WTC11 (cell line): ENCODE data around the gene SYT17. TPM values are rescaled to one million over a fixed set of nuclear protein-coding genes. Genes with fewer than 3 reads are reported as not detected.

ENCODE experiments used
- ATAC-seq: fragments of 200-7000 bp; cut with Tn5 transposase; 2 replicates; pipeline ENCODE4 v1.10.0; 2021; ENCODE audit warnings: mild to moderate bottlenecking, moderate library complexity
- CTCF ChIA-PET: fragments of 300-600 bp; sonication (Branson Sonifier 250); formaldehyde crosslinking; loops from one replicate; lab custom pipeline; 2021; ENCODE audit warnings: antibody characterized with exemption; lab: Charles Lee
- POLR2A ChIA-PET: fragments of 350-600 bp; sonication (Branson Sonifier 250); formaldehyde crosslinking; loops from one replicate; lab custom pipeline; 2021; ENCODE audit warnings: antibody characterized with exemption; lab: Charles Lee
- DNase-seq: peaks from one replicate; pipeline ENCODE4 v3.0.0; 2021; ENCODE audit warnings: low spot score
- H3K27ac Mint-ChIP-seq: 2 replicates; pipeline ENCODE4 v1.8.0; 2021; ENCODE audit warnings: mixed read lengths
- H3K27me3 Mint-ChIP-seq: 2 replicates; pipeline ENCODE4 v1.8.0; 2021; ENCODE audit warnings: low read depth, mild to moderate bottlenecking, moderate library complexity, mixed read lengths
- H3K36me3 Mint-ChIP-seq: 2 replicates; pipeline ENCODE4 v1.8.0; 2021; ENCODE audit warnings: mixed read lengths
- H3K4me1 Mint-ChIP-seq: 2 replicates; pipeline ENCODE4 v1.8.0; 2022; ENCODE audit warnings: mixed read lengths
- H3K4me3 Mint-ChIP-seq: 2 replicates; pipeline ENCODE4 v1.8.0; 2021; ENCODE audit warnings: mild to moderate bottlenecking, moderate library complexity, mixed read lengths
- H3K9me3 Mint-ChIP-seq: 2 replicates; pipeline ENCODE4 v1.8.0; 2021; ENCODE audit warnings: mixed read lengths
- CREB1 ChIP-seq: sonication (generic); formaldehyde crosslinking; IDR thresholded peaks from 2 replicates; pipeline ENCODE4 v1.8.0; 2023; ENCODE audit warnings: mild to moderate bottlenecking, missing genetic modification reagents
- CREM ChIP-seq: sonication (generic); formaldehyde crosslinking; IDR thresholded peaks from 2 replicates; pipeline ENCODE4 v1.8.1; 2022; ENCODE audit warnings: mild to moderate bottlenecking, missing genetic modification reagents, moderate library complexity
- ERG ChIP-seq: fragments of 250-450 bp; sonication (Bioruptor Pico); IDR thresholded peaks from 2 replicates; pipeline ENCODE4 v1.8.0; 2021; ENCODE audit warnings: mild to moderate bottlenecking
- ETV6 ChIP-seq: sonication (generic); formaldehyde crosslinking; IDR thresholded peaks from 2 replicates; pipeline ENCODE4 v1.8.1; 2022; ENCODE audit warnings: mild to moderate bottlenecking, missing genetic modification reagents
- FOXP4 ChIP-seq: sonication (generic); formaldehyde crosslinking; IDR thresholded peaks from 2 replicates; pipeline ENCODE4 v1.8.0; 2022; ENCODE audit warnings: mild to moderate bottlenecking, missing genetic modification reagents
- GABPB1 ChIP-seq: sonication (generic); formaldehyde crosslinking; IDR thresholded peaks from 2 replicates; pipeline ENCODE4 v1.8.1; 2023; ENCODE audit warnings: mild to moderate bottlenecking, missing genetic modification reagents
- HMGXB4 ChIP-seq: sonication (generic); formaldehyde crosslinking; IDR thresholded peaks from 2 replicates; pipeline ENCODE4 v1.8.1; 2023; ENCODE audit warnings: mild to moderate bottlenecking, moderate library complexity, missing genetic modification reagents
- NR3C1 ChIP-seq: sonication (generic); formaldehyde crosslinking; conservative IDR thresholded peaks from 2 replicates; pipeline ENCODE4 v1.8.1; 2023; ENCODE audit warnings: low read depth, mild to moderate bottlenecking, missing genetic modification reagents
- PRRX2 ChIP-seq: fragments of 250-450 bp; sonication (Bioruptor Pico); IDR thresholded peaks from 2 replicates; pipeline ENCODE4 v1.8.0; 2021; ENCODE audit warnings: mild to moderate bottlenecking
- TCF7 ChIP-seq: sonication (generic); formaldehyde crosslinking; IDR thresholded peaks from 2 replicates; pipeline ENCODE4 v1.8.0; 2022; ENCODE audit warnings: mild to moderate bottlenecking, low read depth, missing genetic modification reagents, moderate library complexity
- TP53 ChIP-seq: sonication (generic); formaldehyde crosslinking; IDR thresholded peaks from 2 replicates; pipeline ENCODE4 v1.8.1; 2023; ENCODE audit warnings: mild to moderate bottlenecking, missing genetic modification reagents
- ZNF121 ChIP-seq: sonication (generic); formaldehyde crosslinking; IDR thresholded peaks from 2 replicates; pipeline ENCODE4 v1.8.0; 2023; ENCODE audit warnings: missing genetic modification reagents
- ZNF232 ChIP-seq: sonication (generic); formaldehyde crosslinking; IDR thresholded peaks from 2 replicates; pipeline ENCODE4 v1.8.0; 2022; ENCODE audit warnings: mild to moderate bottlenecking, missing genetic modification reagents
- ZNF263 ChIP-seq: sonication (generic); formaldehyde crosslinking; IDR thresholded peaks from 2 replicates; pipeline ENCODE4 v1.8.1; 2022; ENCODE audit warnings: low read depth, mild to moderate bottlenecking, moderate library complexity, missing genetic modification reagents
- ZNF281 ChIP-seq: sonication (generic); formaldehyde crosslinking; IDR thresholded peaks from 2 replicates; pipeline ENCODE4 v1.8.0; 2023; ENCODE audit warnings: mild to moderate bottlenecking, missing genetic modification reagents
- ZNF317 ChIP-seq: sonication (generic); formaldehyde crosslinking; IDR thresholded peaks from 2 replicates; pipeline ENCODE4 v1.8.1; 2023; ENCODE audit warnings: low read depth, mild to moderate bottlenecking, moderate library complexity, missing genetic modification reagents, borderline replicate concordance
- ZNF512 ChIP-seq: sonication (generic); formaldehyde crosslinking; IDR thresholded peaks from 2 replicates; pipeline ENCODE4 v1.8.1; 2022; ENCODE audit warnings: missing genetic modification reagents, borderline replicate concordance
- total RNA-seq: library from RNA; stranded (reverse); gene quantifications from 3 replicates; pipeline ENCODE4 v1.2.3, GENCODE V29; 2021
- TF ChIP-seq, protein P1 (sequence below): fragments of 250-450 bp; sonication (Bioruptor Pico); conservative IDR thresholded peaks from 2 replicates; pipeline ENCODE4 v1.9.0; 2021; ENCODE audit warnings: mild to moderate bottlenecking
- TF ChIP-seq, protein P2 (sequence below): sonication (generic); formaldehyde crosslinking; IDR thresholded peaks from 2 replicates; pipeline ENCODE4 v1.8.0; 2023; ENCODE audit warnings: missing genetic modification reagents

SYT17 gene
- total RNA-seq, 1 experiment from 2014 or later, result 5.5 TPM

GRCh38 chr16:19283637-19284036 is 115.6 kb downstream of the SYT17 start (continued):
- no peak for TF ChIP-seq ZNF263 (CRISPR knock-in tag)
- TF ChIP-seq, protein P1, sequence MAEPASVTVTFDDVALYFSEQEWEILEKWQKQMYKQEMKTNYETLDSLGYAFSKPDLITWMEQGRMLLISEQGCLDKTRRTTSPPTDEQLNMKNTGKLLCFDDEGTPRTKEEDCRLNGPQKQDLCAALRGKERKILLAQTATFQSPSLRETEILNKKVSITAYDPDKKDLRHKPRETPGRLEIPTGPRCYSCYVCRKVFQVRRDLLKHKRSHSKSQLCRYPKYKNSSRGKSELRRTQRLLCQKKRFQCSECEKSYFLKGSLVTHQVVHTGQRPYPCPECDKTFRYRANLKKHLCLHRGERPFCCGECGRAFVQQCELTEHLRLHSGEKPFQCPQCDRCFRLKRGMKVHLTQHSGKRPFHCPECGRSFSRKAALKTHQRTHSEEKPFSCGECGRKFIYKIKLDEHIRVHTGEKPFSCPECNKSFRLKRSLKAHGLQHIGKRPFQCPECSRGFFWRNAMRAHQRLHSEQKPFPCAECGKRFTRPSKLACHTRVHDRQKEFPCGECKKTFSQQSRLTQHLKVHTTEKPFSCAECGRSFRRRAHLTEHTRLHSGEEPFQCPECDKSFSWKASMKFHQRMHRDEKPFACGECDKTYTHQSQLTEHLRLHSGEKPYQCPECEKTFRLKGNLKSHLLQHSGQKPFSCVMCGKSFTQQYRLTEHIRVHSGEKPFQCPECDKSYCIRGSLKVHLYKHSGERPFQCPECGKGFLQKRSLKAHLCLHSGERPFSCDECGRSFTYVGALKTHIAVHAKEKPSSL, result no peak

- POLR2A ChIA-PET, result no interaction called here
- ATAC-seq (no peak), DNase-seq (no peak)
- H3K36me3 Mint-ChIP-seq, result no peaks in the 10 kb centered on the region
- H3K9me3 Mint-ChIP-seq, result peaks cover 20% of the 10 kb centered on the region
- no peaks in the 10 kb centered on the region; the same call in 1 of the 2 replicates for H3K27me3 Mint-ChIP-seq
- CTCF ChIA-PET, result interaction anchor here (1.6 kb wide), 1 partner anchor 61 kb away, joined by 3 read pairs; no protein-coding TSS in a partner anchor
- no peak overlapping the region for H3K27ac Mint-ChIP-seq
- H3K4me3 Mint-ChIP-seq, result no peak overlapping the region
- TF ChIP-seq HMGXB4 (CRISPR knock-in tag), result no peak
- no peak for TF ChIP-seq NR3C1 (CRISPR knock-in tag)
- TF ChIP-seq PRRX2, result no peak
- no peak for TF ChIP-seq CREB1
- no peak for TF ChIP-seq ZNF512 (CRISPR knock-in tag)
- no peak for TF ChIP-seq TP53 (CRISPR knock-in tag)
- TF ChIP-seq TCF7 (CRISPR knock-in tag), result no peak
- H3K4me1 Mint-ChIP-seq, result peaks cover 36% of the 10 kb centered on the region
Measured at GRCh38 chr16:19284207-19284606, 116.2 kb downstream of the SYT17 start.

DNA sequence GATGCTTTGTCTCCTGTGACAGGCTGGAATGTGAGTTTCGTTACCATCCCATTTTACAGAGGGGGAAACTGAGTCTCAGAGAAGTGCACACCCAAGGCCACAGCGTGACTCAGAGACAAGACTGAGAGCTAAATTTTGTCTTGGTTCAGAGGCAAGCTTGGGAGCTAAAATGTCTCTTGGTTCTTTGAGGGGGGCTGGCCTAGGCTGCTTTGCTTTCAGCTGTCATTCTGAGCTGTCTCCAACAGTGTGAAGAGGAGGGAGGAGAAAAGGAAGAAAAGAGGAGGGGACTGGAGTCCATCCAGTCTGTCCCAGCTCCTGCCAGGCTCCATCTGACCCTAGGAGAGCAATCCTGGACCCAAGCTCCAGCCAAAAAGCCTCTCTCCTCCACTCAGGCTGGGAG is 117.4 kb downstream of the SYT17 start, which contains the start of gene CLEC19A:
CLEC19A (plus strand) TSS at position 301 of the 400 bp plus-strand sequence. CDS start 121 bp downstream, outside the sequence.
- H3K27ac Mint-ChIP-seq, result no peak within 1 kb of the TSS
- TF ChIP-seq ZNF232 (CRISPR knock-in tag) (no peak), ZNF317 (CRISPR knock-in tag) (no peak), FOXP4 (no peak), ZNF281 (CRISPR knock-in tag) (no peak), CREB1 (no peak), ZNF121 (CRISPR knock-in tag) (no peak), ETV6 (CRISPR knock-in tag) (no peak), CREM (CRISPR knock-in tag) (no peak), GABPB1 (no peak), NR3C1 (CRISPR knock-in tag) (no peak), ERG (no peak)
- TF ChIP-seq, protein P2, sequence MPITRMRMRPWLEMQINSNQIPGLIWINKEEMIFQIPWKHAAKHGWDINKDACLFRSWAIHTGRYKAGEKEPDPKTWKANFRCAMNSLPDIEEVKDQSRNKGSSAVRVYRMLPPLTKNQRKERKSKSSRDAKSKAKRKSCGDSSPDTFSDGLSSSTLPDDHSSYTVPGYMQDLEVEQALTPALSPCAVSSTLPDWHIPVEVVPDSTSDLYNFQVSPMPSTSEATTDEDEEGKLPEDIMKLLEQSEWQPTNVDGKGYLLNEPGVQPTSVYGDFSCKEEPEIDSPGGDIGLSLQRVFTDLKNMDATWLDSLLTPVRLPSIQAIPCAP (CRISPR knock-in tag), result no peak

More for the DNA sequence above, 117.4 kb downstream of the SYT17 start, which contains the start of gene CLEC19A:
- no peaks in the 10 kb centered on the region for H3K36me3 Mint-ChIP-seq
- no peaks in the 10 kb centered on the region; the same call in 1 of the 2 replicates for H3K27me3 Mint-ChIP-seq
- ChIA-PET CTCF (interaction anchor here (1.1 to 1.6 kb wide), 3 partner anchors 62 to 106 kb away, joined by 3 to 4 read pairs (median 3); no protein-coding TSS in a partner anchor), POLR2A (no interaction called here)
- peaks cover 48% of the 10 kb centered on the region for H3K4me1 Mint-ChIP-seq
- peaks cover 17% of the 10 kb centered on the region for H3K9me3 Mint-ChIP-seq
- ATAC-seq (no peak), DNase-seq (no peak)
- H3K4me3 Mint-ChIP-seq, result no peak within 1 kb of the TSS
